K562 (cell line): ENCODE results near the gene OLFML2A. TPM values are rescaled to one million over a fixed set of nuclear protein-coding genes. Genes with fewer than 3 reads are reported as not detected.

Experiments used
- CCAR2 ChIP-seq: fragments of 200-400 bp; formaldehyde crosslinking; IDR thresholded peaks from 2 replicates; pipeline ENCODE4 v1.6.1; 2017; ENCODE audit warnings: mild to moderate bottlenecking, low read depth, low read length
- MTF1 ChIP-seq: fragments of 250-450 bp; sonication (Bioruptor Pico); IDR thresholded peaks from 2 replicates; pipeline ENCODE4 v1.9.0; 2021; ENCODE audit warnings: moderate library complexity, mild to moderate bottlenecking, inconsistent platforms, borderline replicate concordance
- ZNF512 ChIP-seq: IDR thresholded peaks from 2 replicates; pipeline ENCODE4 v1.6.1; 2016; ENCODE audit warnings: missing genetic modification characterization, missing compliant biosample characterization
- ZNF609 ChIP-seq: sonication (generic); formaldehyde crosslinking; IDR thresholded peaks from 2 replicates; pipeline ENCODE4 v1.8.1; 2023; ENCODE audit warnings: missing genetic modification reagents, mild to moderate bottlenecking, borderline replicate concordance
- ZNF830 ChIP-seq: fragments of 250-450 bp; sonication (Bioruptor Pico); IDR thresholded peaks from 2 replicates; pipeline ENCODE4 v1.5.0; 2021; ENCODE audit warnings: mild to moderate bottlenecking
- polyA plus RNA-seq, 8 experiments: library from polyadenylated mRNA; depleted of rRNA in 4 of 8; stranded (reverse) in 5 of 8; unstranded in 3 of 8; fragments of >200 nt; fragmentation: Nextera tagmentation in 2 of 8; fragmentation: Illumina TruSeq in 1 of 8; extraction: Ambion mirVana in 2 of 8; extraction: Trizol in 1 of 8; gene quantifications; 2 replicates each; pipeline versions ENCODE4 v1.2.1 to v1.2.3, GENCODE V29; 2011 to 2014; ENCODE audit warnings: inconsistent platforms in 1 of 8, missing spikeins in 1 of 8
- total RNA-seq, 7 experiments: library from RNA; depleted of rRNA in 6 of 7; stranded (reverse); fragments of >200 nt in 6 of 7; fragmentation: Illumina TruSeq in 2 of 7; extraction: Trizol in 2 of 7; gene quantifications; 2 replicates each; pipeline versions ENCODE4 v1.2.1 to v1.2.3, GENCODE V29; 2011 to 2021; ENCODE audit warnings: low replicate concordance in 1 of 7

The OLFML2A gene
- total and polyA plus RNA-seq, 9 of the 15 experiments (the other 6 are each of a cell fraction or from before 2014, with no cell fraction given), result 0.16 TPM; not detected in 8

- TF ChIP-seq ZNF609 (CRISPR knock-in tag), result no peak
- no peak for TF ChIP-seq MTF1 (CRISPR knock-in tag)
- TF ChIP-seq ZNF830 (CRISPR knock-in tag), result no peak
- TF ChIP-seq CCAR2, result no peak
- no peak for TF ChIP-seq ZNF512 (tag)
- TF ChIP-seq, all 486 proteins: peak for 157
These were observed 5.7 kb upstream of the OLFML2A start, which contains the start of gene NR6A1 (continued) for GRCh38 chr9:124771021-124771866.
